HEK293 (cell line): ENCODE measurements around the gene CD2.

Experiments
- CTCF ChIP-seq: fragments of 450-650 bp; formaldehyde crosslinking; IDR thresholded peaks from 2 replicates; pipeline ENCODE4 v1.5.1; 2016; ENCODE audit warnings: missing biosample characterization, missing genetic modification characterization
- SP7 ChIP-seq: fragments of 450-650 bp; formaldehyde crosslinking; IDR thresholded peaks from 2 replicates; pipeline ENCODE4 v1.5.1; 2016; ENCODE audit warnings: missing biosample characterization, missing genetic modification characterization
- ZBTB1 ChIP-seq: fragments of 450-650 bp; formaldehyde crosslinking; IDR thresholded peaks from 2 replicates; pipeline ENCODE4 v1.5.1; 2016; ENCODE audit warnings: missing biosample characterization, missing genetic modification characterization
- ZBTB8A ChIP-seq: fragments of 450-650 bp; formaldehyde crosslinking; IDR thresholded peaks from 2 replicates; pipeline ENCODE4 v1.5.1; 2016; ENCODE audit warnings: missing biosample characterization, missing genetic modification characterization
- ZNF114 ChIP-seq: fragments of 450-650 bp; formaldehyde crosslinking; IDR thresholded peaks from 2 replicates; pipeline ENCODE4 v1.5.0; 2017; ENCODE audit warnings: missing biosample characterization, missing genetic modification characterization
- ZNF148 ChIP-seq: fragments of 450-650 bp; formaldehyde crosslinking; IDR thresholded peaks from 2 replicates; pipeline ENCODE4 v1.5.0; 2017; ENCODE audit warnings: missing biosample characterization, missing genetic modification characterization, borderline replicate concordance
- ZNF24 ChIP-seq: fragments of 450-650 bp; formaldehyde crosslinking; IDR thresholded peaks from 2 replicates; pipeline ENCODE4 v1.5.1; 2016; ENCODE audit warnings: missing biosample characterization, missing genetic modification characterization
- ZNF341 ChIP-seq: fragments of 450-650 bp; formaldehyde crosslinking; IDR thresholded peaks from 2 replicates; pipeline ENCODE4; 2016; ENCODE audit warnings: low read depth, missing biosample characterization, missing genetic modification characterization
- ZNF416 ChIP-seq: fragments of 450-650 bp; formaldehyde crosslinking; IDR thresholded peaks from 2 replicates; pipeline ENCODE4 v1.5.1; 2016; ENCODE audit warnings: missing biosample characterization, missing genetic modification characterization
- ZNF624 ChIP-seq: fragments of 450-650 bp; formaldehyde crosslinking; IDR thresholded peaks from 2 replicates; pipeline ENCODE4 v1.5.1; 2017; ENCODE audit warnings: missing biosample characterization, missing genetic modification characterization
- ZNF768 ChIP-seq: fragments of 450-650 bp; formaldehyde crosslinking; IDR thresholded peaks from 2 replicates; pipeline ENCODE4 v1.5.1; 2018; ENCODE audit warnings: missing biosample characterization, mild to moderate bottlenecking, missing genetic modification characterization
- ZNF777 ChIP-seq: fragments of 450-650 bp; formaldehyde crosslinking; IDR thresholded peaks from 2 replicates; pipeline ENCODE4 v1.5.1; 2017; ENCODE audit warnings: missing biosample characterization, missing genetic modification characterization, borderline replicate concordance
- ZNF791 ChIP-seq: fragments of 450-650 bp; formaldehyde crosslinking; IDR thresholded peaks from 2 replicates; pipeline ENCODE4 v1.5.1; 2016; ENCODE audit warnings: missing biosample characterization, missing genetic modification characterization

- no peak for TF ChIP-seq CTCF (tag by site-specific recombination)
- TF ChIP-seq ZNF114: no peak
- no peak for TF ChIP-seq ZBTB8A
- TF ChIP-seq ZNF148 (tag by site-specific recombination): no peak
- TF ChIP-seq ZNF768 (tag by site-specific recombination): no peak
- no peak for TF ChIP-seq SP7 (tag by site-specific recombination)
- no peak for TF ChIP-seq ZNF624 (tag by site-specific recombination)
- no peak for TF ChIP-seq ZNF416 (tag by site-specific recombination)
- TF ChIP-seq ZNF341 (tag by site-specific recombination): no peak
- TF ChIP-seq ZBTB1: no peak
- TF ChIP-seq ZNF24 (tag by site-specific recombination): no peak
- no peak for TF ChIP-seq ZNF777 (tag by site-specific recombination)
- no peak for TF ChIP-seq ZNF791 (tag by site-specific recombination)
These were observed 6.9 kb downstream of the CD2 start for GRCh38 chr1:116760996-116761665.
